ENCODE results near the gene BBOX1. TPM values are rescaled to one million over a fixed set of nuclear protein-coding genes. Genes with fewer than 3 reads are reported as not detected.
"Not testable (repeated sequence)": the region's sequence is repeated elsewhere in the genome, so short reads cannot be mapped to it uniquely, and the experiment has no call there.

Gene BBOX1
- total RNA-seq, 1 experiment from 2014 or later: not detected

DNA sequence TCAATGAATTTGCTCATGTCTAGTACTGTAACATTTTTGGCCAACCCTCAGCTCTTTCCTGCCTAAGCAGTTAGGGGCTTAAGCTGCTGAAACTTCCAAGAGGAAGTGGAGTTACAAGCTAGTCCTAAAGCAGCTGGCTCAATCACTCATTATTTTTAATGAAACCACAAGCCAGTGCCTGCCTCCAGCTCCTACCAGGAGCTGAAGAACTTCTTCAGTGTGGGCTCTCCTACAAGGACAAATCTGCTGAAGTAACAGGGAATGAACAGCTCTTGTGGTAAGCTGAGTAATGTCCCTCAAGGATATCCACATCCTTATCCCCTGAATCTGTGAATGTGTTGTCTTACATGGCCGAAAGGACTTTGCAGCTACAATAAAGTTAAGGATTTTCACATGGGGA is 112.5 kb downstream of the BBOX1 start:
- Histone ChIP-seq H3K9me3 (replicated peaks) (peaks cover 7% of the 10 kb centered on the region; the same call in 1 of the 2 replicates), H3K27me3 (no peaks in the 10 kb centered on the region), H3K4me3 (no peak overlapping the region), H3K4me1 (no peaks in the 10 kb centered on the region), H3K27ac (no peak overlapping the region), H3K36me3 (no peaks in the 10 kb centered on the region)
- peak; percentile 24 to 64 for DNase-seq

DNA sequence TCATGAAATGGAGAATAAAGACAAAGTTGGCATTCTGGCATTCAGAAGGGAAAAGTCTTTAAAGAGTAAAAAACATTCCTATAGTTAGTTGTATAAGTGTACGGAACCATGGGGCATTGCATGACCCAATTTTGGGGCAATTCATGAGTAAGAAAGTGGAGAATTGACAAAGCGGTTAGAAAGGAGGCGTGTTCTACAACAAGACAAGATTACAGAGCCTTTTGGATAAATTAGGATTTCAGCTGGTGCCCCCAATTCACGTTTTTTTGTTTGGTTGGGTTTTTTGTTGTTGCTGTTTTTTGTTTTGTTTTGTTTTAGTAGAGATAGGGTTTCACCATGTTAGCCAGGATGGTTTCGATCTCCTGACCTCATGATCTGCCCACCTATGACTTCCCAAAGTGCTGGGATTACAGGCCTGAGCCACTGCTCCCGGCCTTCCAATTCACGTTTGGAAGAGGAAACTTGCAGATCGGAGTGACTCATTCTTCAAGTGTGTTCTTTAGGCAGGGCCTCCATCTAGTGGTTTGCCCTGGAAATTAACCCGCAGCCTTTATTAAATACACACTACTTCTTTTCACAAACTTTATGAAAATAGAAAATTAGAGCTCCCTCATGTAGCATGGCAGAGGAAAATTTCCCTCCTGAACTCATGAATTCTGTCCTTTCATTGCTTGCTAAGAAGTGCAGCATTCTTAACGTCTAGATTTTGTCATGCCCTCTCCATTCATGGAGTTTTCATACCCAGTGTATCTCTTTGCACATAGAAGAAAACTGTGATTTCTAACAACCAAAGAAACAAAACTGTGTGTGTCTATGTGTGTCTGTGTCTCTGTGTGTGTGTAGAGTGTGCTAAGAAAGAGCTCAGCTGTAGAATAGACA is 118.1 kb downstream of the BBOX1 start:
- H3K27ac ChIP-seq: no peak overlapping the region
- H3K4me3 ChIP-seq: no peak overlapping the region
- H3K36me3 ChIP-seq: no peaks in the 10 kb centered on the region
- 0 out of 2 replicates have a peak, but pooled peaks cover 3% of the 10 kb centered on the region for H3K4me1 ChIP-seq
- no peaks in the 10 kb centered on the region for H3K27me3 ChIP-seq
- H3K9me3 ChIP-seq (replicated peaks): no peaks in the 10 kb centered on the region
- DNase-seq: peak; percentile 59 to 82

DNA sequence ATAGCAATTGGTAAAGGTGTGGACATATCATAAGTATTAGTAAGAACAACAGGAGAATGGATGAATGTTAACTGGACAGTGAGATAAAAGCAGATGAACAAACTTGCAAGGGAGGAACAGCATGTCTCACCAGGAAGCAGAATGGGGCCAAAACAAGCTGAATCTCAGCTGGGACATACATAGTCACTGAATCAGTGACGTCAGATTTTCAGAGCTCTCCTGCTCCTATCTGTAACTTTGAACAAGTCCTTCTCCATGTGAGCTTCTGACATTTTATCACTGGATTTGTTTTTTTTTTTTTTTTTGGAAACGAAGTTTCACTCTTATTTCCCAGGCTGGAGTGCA is 118.7 kb downstream of the BBOX1 start:
- no peak overlapping the region for H3K4me3 ChIP-seq
- H3K36me3 ChIP-seq: no peaks in the 10 kb centered on the region
- no peaks in the 10 kb centered on the region for H3K9me3 ChIP-seq (replicated peaks)
- H3K27me3 ChIP-seq: no peaks in the 10 kb centered on the region
- no peak overlapping the region for H3K27ac ChIP-seq
- 0 out of 2 replicates have a peak, but pooled peaks cover 3% of the 10 kb centered on the region for H3K4me1 ChIP-seq
- no peak for DNase-seq

GRCh38 chr11:27161071-27161470 is 120.5 kb downstream of the BBOX1 start:
- H3K27me3 ChIP-seq: no peaks in the 10 kb centered on the region
- DNase-seq: no peak
- no peak overlapping the region for H3K4me3 ChIP-seq
- no peak overlapping the region for H3K27ac ChIP-seq
- H3K36me3 ChIP-seq: no peaks in the 10 kb centered on the region
- H3K9me3 ChIP-seq (replicated peaks): no peaks in the 10 kb centered on the region
- H3K4me1 ChIP-seq: 0 out of 2 replicates have a peak, but pooled peaks cover 3% of the 10 kb centered on the region

GRCh38 chr11:27162237-27162636 is 121.6 kb downstream of the BBOX1 start:
- H3K36me3 ChIP-seq: no peaks in the 10 kb centered on the region
- 0 out of 2 replicates have a peak, but pooled peaks cover 3% of the 10 kb centered on the region for H3K4me1 ChIP-seq
- H3K9me3 ChIP-seq (replicated peaks): no peaks in the 10 kb centered on the region
- no peak overlapping the region for H3K27ac ChIP-seq
- H3K27me3 ChIP-seq: no peaks in the 10 kb centered on the region
- H3K4me3 ChIP-seq: no peak overlapping the region
- no peak for DNase-seq

DNA sequence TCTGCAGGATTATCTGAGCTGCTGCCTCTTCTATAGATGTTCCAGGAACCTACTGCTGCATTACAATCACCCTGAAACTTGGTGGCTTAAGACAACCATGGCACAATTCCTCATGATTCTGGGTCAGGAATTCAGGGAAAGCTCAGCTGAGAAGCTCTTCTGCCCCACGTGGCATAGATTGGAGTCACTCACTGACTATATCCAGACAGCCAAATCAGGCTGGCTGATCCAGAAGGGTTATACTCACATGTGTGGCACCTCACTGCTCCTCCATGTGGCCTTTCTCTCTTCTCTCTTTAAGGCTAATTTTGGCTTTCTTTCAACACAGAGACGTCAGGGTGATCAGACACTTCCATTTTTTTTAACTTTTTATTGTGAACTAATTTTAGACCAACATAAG is 125.5 kb downstream of the BBOX1 start:
- Histone ChIP-seq H3K4me3 (no peak overlapping the region), H3K36me3 (no peaks in the 10 kb centered on the region), H3K4me1 (no peaks in the 10 kb centered on the region), H3K27me3 (no peaks in the 10 kb centered on the region), H3K9me3 (replicated peaks) (no peaks in the 10 kb centered on the region), H3K27ac (no peak overlapping the region)
- no peak for DNase-seq

- Histone ChIP-seq H3K36me3 (no peaks in the 10 kb centered on the region), H3K27me3 (no peaks in the 10 kb centered on the region), H3K4me1 (no peaks in the 10 kb centered on the region), H3K27ac (no peak overlapping the region), H3K4me3 (no peak overlapping the region), H3K9me3 (replicated peaks) (no peaks in the 10 kb centered on the region)
- no peak for DNase-seq
Observed at GRCh38 chr11:27171376-27171958, 130.9 kb downstream of the BBOX1 start.

DNA sequence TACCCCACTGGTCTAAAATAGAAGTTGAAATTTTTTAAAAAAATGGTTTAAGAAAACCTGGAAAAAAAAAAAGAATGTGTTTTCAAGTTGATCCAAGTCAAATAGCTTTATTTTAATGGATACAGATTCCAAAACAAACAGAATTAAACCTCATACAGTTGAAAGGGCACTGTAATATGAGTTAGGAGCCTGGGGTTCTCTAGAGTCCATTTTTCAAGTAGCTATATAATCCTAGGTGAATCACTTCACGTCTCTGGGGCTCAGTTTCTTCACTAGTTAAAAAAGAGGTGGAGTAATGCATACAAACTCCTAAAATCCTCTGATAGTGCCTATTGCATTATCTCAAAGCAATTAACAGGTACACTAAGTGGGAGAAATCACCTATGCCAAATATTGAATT is 132.9 kb downstream of the BBOX1 start:
- no peak for DNase-seq
- Histone ChIP-seq H3K9me3 (replicated peaks) (no peaks in the 10 kb centered on the region), H3K27ac (no peak overlapping the region), H3K27me3 (no peaks in the 10 kb centered on the region), H3K4me3 (no peak overlapping the region), H3K4me1 (no peaks in the 10 kb centered on the region), H3K36me3 (no peaks in the 10 kb centered on the region)

- Histone ChIP-seq H3K27me3 (no peaks in the 10 kb centered on the region), H3K4me1 (no peaks in the 10 kb centered on the region)
Observed at GRCh38 chr11:27174021-27174420, 133.4 kb downstream of the BBOX1 start.

DNA sequence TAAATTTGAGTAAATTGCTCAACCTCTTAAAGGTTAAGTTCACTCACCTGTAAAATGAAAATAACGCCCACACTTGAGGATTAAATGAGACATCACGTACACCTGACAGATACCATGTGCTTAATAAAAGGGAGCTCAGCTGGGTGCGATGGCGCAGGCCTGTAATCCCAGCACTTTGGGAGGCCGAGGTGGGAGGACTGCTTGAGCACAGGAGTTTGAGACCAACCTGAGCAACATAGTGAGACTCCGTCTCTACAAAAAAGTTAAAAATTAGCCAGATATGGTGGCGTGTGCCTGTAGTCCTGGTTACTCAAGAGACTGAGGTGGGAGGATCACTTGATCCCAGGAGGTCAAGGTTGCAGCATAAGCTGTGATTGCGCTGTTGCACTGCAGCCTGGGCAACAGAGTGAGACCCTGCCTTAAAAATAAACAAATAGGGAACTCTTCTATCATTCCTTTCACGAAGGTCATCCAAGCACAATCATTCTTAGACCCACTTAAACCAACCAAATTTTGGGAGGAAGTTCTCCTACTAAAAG is 134.1 kb downstream of the BBOX1 start:
- no peak for DNase-seq
- H3K9me3 ChIP-seq (replicated peaks): no peaks in the 10 kb centered on the region
- no peak overlapping the region for H3K27ac ChIP-seq
- no peaks in the 10 kb centered on the region for H3K27me3 ChIP-seq
- H3K36me3 ChIP-seq: no peaks in the 10 kb centered on the region
- no peaks in the 10 kb centered on the region for H3K4me1 ChIP-seq
- H3K4me3 ChIP-seq: no peak overlapping the region

More at GRCh38 chr11:27174021-27174420, 133.4 kb downstream of the BBOX1 start:
- Histone ChIP-seq H3K36me3 (no peaks in the 10 kb centered on the region), H3K4me3 (no peak overlapping the region), H3K9me3 (replicated peaks) (no peaks in the 10 kb centered on the region), H3K27ac (no peak overlapping the region)
- DNase-seq: no peak

DNA sequence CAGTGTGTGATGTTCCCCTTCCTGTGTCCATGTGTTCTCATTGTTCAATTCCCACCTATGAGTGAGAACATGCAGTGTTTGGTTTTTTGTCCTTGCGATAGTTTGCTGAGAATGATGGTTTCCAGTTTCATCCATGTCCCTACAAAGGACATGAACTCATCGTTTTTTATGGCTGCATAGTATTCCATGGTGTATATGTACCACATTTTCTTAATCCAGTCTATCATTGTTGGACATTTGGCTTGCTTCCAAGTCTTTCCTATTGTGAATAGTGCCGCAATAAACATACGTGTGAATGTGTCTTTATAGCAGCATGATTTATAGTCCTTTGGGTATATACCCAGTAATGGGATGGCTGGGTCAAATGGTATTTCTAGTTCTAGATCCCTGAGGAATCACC is 134.9 kb downstream of the BBOX1 start:
- not testable (repeated sequence) for H3K27me3 ChIP-seq; H3K36me3 ChIP-seq; H3K4me1 ChIP-seq; H3K4me3 ChIP-seq; H3K27ac ChIP-seq; H3K9me3 ChIP-seq (replicated peaks); DNase-seq

Other genes starting within 250 kb of the BBOX1 start
- 0.15 and 0.36 TPM in 2 replicates for gene FIBIN, start 46.7 kb upstream of the BBOX1 start, total RNA-seq (2014; rRNA removed; shearing (Covaris generic))

Data from SJCRH30 (cell line).